WTC11 (cell line): Measurements from ENCODE around the gene DACT1.

Experiments used
- CREM ChIP-seq: sonication (generic); formaldehyde crosslinking; IDR thresholded peaks from 2 replicates; pipeline ENCODE4 v1.8.1; 2022; ENCODE audit warnings: mild to moderate bottlenecking, missing genetic modification reagents, moderate library complexity
- JUN ChIP-seq: sonication (generic); formaldehyde crosslinking; IDR thresholded peaks from 2 replicates; pipeline ENCODE4 v1.8.0; 2023; ENCODE audit warnings: mild to moderate bottlenecking, missing genetic modification reagents
- KAT7 ChIP-seq: sonication (generic); formaldehyde crosslinking; IDR thresholded peaks from 2 replicates; pipeline ENCODE4 v1.8.1; 2023; ENCODE audit warnings: missing genetic modification reagents, mild to moderate bottlenecking, borderline replicate concordance
- NFE2L1 ChIP-seq: sonication (generic); formaldehyde crosslinking; IDR thresholded peaks from 2 replicates; pipeline ENCODE4 v1.8.1; 2023; ENCODE audit warnings: missing genetic modification reagents
- NR1H2 ChIP-seq: sonication (generic); formaldehyde crosslinking; IDR thresholded peaks from 2 replicates; pipeline ENCODE4 v1.9.0; 2021; ENCODE audit warnings: mild to moderate bottlenecking, moderate library complexity, missing genetic modification reagents
- ZNF317 ChIP-seq: sonication (generic); formaldehyde crosslinking; IDR thresholded peaks from 2 replicates; pipeline ENCODE4 v1.8.1; 2023; ENCODE audit warnings: low read depth, mild to moderate bottlenecking, moderate library complexity, missing genetic modification reagents, borderline replicate concordance
- TF ChIP-seq, protein P1 (sequence below): sonication (generic); formaldehyde crosslinking; IDR thresholded peaks from 2 replicates; pipeline ENCODE4 v1.8.1; 2022; ENCODE audit warnings: low read depth, mild to moderate bottlenecking, moderate library complexity, missing genetic modification reagents, borderline replicate concordance
- TF ChIP-seq, protein P2 (sequence below): fragments of 200-600 bp; IDR thresholded peaks from 2 replicates; pipeline ENCODE4 v1.8.0; 2022; ENCODE audit warnings: antibody characterized with exemption
- TF ChIP-seq, protein P3 (sequence below): sonication (generic); formaldehyde crosslinking; IDR thresholded peaks from 2 replicates; pipeline ENCODE4 v1.8.0; 2023; ENCODE audit warnings: mild to moderate bottlenecking, missing genetic modification reagents
- TF ChIP-seq, protein P4 (sequence below): sonication (generic); formaldehyde crosslinking; IDR thresholded peaks from 2 replicates; pipeline ENCODE4 v1.8.1; 2023; ENCODE audit warnings: mild to moderate bottlenecking, missing genetic modification reagents
- TF ChIP-seq, protein P5 (sequence below): sonication (generic); formaldehyde crosslinking; IDR thresholded peaks from 2 replicates; pipeline ENCODE4 v1.8.1; 2023; ENCODE audit warnings: mild to moderate bottlenecking, missing genetic modification reagents, moderate library complexity
- TF ChIP-seq, protein P6 (sequence below): sonication (generic); formaldehyde crosslinking; IDR thresholded peaks from 2 replicates; pipeline ENCODE4 v1.8.0; 2022; ENCODE audit warnings: missing genetic modification reagents

DNA sequence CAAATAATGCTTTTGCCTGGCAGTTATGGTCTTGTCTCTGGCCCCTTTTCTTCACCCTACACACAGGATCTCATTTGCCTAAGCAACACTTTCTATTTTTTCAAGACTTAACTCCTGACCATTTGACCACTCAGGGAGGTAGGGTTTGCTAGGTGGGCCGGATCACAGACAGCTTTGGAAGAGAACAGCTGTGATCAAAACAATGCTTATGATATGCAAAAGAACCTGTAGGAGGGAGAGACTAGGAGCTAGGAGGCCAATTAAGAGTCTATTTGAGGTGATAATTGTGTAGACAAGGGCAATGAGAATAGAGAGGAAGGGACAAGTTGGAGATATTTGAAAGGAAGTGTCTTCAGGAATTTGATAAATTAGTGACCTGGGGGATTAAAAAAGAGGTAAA, 12.3 kb upstream of the DACT1 start:
- TF ChIP-seq, protein P1, sequence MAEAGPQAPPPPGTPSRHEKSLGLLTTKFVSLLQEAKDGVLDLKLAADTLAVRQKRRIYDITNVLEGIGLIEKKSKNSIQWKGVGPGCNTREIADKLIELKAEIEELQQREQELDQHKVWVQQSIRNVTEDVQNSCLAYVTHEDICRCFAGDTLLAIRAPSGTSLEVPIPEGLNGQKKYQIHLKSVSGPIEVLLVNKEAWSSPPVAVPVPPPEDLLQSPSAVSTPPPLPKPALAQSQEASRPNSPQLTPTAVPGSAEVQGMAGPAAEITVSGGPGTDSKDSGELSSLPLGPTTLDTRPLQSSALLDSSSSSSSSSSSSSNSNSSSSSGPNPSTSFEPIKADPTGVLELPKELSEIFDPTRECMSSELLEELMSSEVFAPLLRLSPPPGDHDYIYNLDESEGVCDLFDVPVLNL (CRISPR knock-in tag): no peak
- TF ChIP-seq, protein P2, sequence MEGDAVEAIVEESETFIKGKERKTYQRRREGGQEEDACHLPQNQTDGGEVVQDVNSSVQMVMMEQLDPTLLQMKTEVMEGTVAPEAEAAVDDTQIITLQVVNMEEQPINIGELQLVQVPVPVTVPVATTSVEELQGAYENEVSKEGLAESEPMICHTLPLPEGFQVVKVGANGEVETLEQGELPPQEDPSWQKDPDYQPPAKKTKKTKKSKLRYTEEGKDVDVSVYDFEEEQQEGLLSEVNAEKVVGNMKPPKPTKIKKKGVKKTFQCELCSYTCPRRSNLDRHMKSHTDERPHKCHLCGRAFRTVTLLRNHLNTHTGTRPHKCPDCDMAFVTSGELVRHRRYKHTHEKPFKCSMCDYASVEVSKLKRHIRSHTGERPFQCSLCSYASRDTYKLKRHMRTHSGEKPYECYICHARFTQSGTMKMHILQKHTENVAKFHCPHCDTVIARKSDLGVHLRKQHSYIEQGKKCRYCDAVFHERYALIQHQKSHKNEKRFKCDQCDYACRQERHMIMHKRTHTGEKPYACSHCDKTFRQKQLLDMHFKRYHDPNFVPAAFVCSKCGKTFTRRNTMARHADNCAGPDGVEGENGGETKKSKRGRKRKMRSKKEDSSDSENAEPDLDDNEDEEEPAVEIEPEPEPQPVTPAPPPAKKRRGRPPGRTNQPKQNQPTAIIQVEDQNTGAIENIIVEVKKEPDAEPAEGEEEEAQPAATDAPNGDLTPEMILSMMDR: no peak
- TF ChIP-seq, protein P3, sequence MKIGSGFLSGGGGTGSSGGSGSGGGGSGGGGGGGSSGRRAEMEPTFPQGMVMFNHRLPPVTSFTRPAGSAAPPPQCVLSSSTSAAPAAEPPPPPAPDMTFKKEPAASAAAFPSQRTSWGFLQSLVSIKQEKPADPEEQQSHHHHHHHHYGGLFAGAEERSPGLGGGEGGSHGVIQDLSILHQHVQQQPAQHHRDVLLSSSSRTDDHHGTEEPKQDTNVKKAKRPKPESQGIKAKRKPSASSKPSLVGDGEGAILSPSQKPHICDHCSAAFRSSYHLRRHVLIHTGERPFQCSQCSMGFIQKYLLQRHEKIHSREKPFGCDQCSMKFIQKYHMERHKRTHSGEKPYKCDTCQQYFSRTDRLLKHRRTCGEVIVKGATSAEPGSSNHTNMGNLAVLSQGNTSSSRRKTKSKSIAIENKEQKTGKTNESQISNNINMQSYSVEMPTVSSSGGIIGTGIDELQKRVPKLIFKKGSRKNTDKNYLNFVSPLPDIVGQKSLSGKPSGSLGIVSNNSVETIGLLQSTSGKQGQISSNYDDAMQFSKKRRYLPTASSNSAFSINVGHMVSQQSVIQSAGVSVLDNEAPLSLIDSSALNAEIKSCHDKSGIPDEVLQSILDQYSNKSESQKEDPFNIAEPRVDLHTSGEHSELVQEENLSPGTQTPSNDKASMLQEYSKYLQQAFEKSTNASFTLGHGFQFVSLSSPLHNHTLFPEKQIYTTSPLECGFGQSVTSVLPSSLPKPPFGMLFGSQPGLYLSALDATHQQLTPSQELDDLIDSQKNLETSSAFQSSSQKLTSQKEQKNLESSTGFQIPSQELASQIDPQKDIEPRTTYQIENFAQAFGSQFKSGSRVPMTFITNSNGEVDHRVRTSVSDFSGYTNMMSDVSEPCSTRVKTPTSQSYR (CRISPR knock-in tag): no peak
- TF ChIP-seq ZNF317 (no peak), NFE2L1 (CRISPR knock-in tag) (no peak), KAT7 (CRISPR knock-in tag) (no peak), CREM (CRISPR knock-in tag) (no peak), JUN (CRISPR knock-in tag) (no peak), NR1H2 (no peak)
- TF ChIP-seq, protein P4, sequence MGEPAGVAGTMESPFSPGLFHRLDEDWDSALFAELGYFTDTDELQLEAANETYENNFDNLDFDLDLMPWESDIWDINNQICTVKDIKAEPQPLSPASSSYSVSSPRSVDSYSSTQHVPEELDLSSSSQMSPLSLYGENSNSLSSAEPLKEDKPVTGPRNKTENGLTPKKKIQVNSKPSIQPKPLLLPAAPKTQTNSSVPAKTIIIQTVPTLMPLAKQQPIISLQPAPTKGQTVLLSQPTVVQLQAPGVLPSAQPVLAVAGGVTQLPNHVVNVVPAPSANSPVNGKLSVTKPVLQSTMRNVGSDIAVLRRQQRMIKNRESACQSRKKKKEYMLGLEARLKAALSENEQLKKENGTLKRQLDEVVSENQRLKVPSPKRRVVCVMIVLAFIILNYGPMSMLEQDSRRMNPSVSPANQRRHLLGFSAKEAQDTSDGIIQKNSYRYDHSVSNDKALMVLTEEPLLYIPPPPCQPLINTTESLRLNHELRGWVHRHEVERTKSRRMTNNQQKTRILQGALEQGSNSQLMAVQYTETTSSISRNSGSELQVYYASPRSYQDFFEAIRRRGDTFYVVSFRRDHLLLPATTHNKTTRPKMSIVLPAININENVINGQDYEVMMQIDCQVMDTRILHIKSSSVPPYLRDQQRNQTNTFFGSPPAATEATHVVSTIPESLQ (CRISPR knock-in tag): no peak
- TF ChIP-seq, protein P5, sequence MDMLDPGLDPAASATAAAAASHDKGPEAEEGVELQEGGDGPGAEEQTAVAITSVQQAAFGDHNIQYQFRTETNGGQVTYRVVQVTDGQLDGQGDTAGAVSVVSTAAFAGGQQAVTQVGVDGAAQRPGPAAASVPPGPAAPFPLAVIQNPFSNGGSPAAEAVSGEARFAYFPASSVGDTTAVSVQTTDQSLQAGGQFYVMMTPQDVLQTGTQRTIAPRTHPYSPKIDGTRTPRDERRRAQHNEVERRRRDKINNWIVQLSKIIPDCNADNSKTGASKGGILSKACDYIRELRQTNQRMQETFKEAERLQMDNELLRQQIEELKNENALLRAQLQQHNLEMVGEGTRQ (CRISPR knock-in tag): no peak
- TF ChIP-seq, protein P6, sequence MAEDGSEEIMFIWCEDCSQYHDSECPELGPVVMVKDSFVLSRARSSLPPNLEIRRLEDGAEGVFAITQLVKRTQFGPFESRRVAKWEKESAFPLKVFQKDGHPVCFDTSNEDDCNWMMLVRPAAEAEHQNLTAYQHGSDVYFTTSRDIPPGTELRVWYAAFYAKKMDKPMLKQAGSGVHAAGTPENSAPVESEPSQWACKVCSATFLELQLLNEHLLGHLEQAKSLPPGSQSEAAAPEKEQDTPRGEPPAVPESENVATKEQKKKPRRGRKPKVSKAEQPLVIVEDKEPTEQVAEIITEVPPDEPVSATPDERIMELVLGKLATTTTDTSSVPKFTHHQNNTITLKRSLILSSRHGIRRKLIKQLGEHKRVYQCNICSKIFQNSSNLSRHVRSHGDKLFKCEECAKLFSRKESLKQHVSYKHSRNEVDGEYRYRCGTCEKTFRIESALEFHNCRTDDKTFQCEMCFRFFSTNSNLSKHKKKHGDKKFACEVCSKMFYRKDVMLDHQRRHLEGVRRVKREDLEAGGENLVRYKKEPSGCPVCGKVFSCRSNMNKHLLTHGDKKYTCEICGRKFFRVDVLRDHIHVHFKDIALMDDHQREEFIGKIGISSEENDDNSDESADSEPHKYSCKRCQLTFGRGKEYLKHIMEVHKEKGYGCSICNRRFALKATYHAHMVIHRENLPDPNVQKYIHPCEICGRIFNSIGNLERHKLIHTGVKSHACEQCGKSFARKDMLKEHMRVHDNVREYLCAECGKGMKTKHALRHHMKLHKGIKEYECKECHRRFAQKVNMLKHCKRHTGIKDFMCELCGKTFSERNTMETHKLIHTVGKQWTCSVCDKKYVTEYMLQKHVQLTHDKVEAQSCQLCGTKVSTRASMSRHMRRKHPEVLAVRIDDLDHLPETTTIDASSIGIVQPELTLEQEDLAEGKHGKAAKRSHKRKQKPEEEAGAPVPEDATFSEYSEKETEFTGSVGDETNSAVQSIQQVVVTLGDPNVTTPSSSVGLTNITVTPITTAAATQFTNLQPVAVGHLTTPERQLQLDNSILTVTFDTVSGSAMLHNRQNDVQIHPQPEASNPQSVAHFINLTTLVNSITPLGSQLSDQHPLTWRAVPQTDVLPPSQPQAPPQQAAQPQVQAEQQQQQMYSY (CRISPR knock-in tag): no peak
